Heart left ventricle (tissue), 16 donors: ENCODE results near the gene DDHD1. TPM values are rescaled to one million over a fixed set of nuclear protein-coding genes. Genes with fewer than 3 reads are reported as not detected.
"Not testable (repeated sequence)": the region's sequence is repeated elsewhere in the genome, so short reads cannot be mapped to it uniquely, and the experiment has no call there.

Experiments
- ATAC-seq, 4 donors: fragments of 200-7000 bp; cut with Tn5 transposase; one replicate each; pipeline ENCODE4 v1.9.1; 2020 to 2022; ENCODE audit warnings: moderate library complexity in 4 of 4, mild to moderate bottlenecking in 3 of 4, moderate number of reproducible peaks in 1 of 4
- DNase-seq, 5 donors: peaks; one replicate each; pipeline ENCODE4 v3.0.0-alpha.2; 2020
- H3K27ac ChIP-seq, 12 donors: fragments of 200-600 bp; sonication (generic) in 4 of 12; one replicate each; pipeline versions ENCODE4 v1.5.0 to v1.8.0; 2016 to 2022; ENCODE audit warnings: mild to moderate bottlenecking in 2 of 12
- H3K27me3 ChIP-seq, 9 donors: fragments of 200-600 bp; sonication (generic) in 2 of 9; one replicate each; pipeline versions ENCODE4 v1.5.1 to v1.8.0; 2016 to 2022; ENCODE audit warnings: mild to moderate bottlenecking in 3 of 9
- H3K36me3 ChIP-seq, 9 donors: fragments of 200-600 bp; sonication (generic) in 2 of 9; one replicate each; pipeline versions ENCODE4 v1.5.0 to v1.8.0; 2018 to 2022; ENCODE audit warnings: mild to moderate bottlenecking in 2 of 9
- H3K4me1 ChIP-seq, 12 donors: fragments of 200-600 bp; sonication (generic) in 4 of 12; one replicate each; pipeline versions ENCODE4 v1.5.0 to v1.8.0; 2016 to 2022; ENCODE audit warnings: mild to moderate bottlenecking in 3 of 12
- H3K4me3 ChIP-seq, 12 donors: fragments of 200-600 bp; sonication (generic) in 4 of 12; one replicate each; pipeline versions ENCODE4 v1.5.0 to v1.8.0; 2017 to 2022; ENCODE audit warnings: mild to moderate bottlenecking in 9 of 12, moderate library complexity in 4 of 12
- H3K9me3 ChIP-seq, 12 donors: fragments of 200-600 bp; sonication (generic) in 4 of 12; one replicate each; pipeline versions ENCODE4 v1.5.0 to v1.8.0; 2016 to 2022; ENCODE audit warnings: mild to moderate bottlenecking in 1 of 12
- POLR2A ChIP-seq, 2 donors: fragments of 450-650 bp; IDR thresholded peaks; one replicate each; pipeline ENCODE4 v1.6.1; 2017; ENCODE audit warnings: antibody characterized with exemption in 2 of 2, mild to moderate bottlenecking in 2 of 2, moderate library complexity in 2 of 2
- WGBS, 4 donors: extraction: QIAGEN DNeasy Blood & Tissue Kit in 2 of 4; methylation state at CpG; one replicate each; pipeline versions ENCODE4 v1.1.5 to v1.1.7; 2013 to 2018; 5-methylcytosine and 5-hydroxymethylcytosine counted together
- intact Hi-C, 10 donors: fragments of 100-400 bp; cut with DNase I; formaldehyde crosslinking; loops; one replicate each; pipeline versions ENCODE4 v1.11.1 to v1.14.2; 2022
- polyA plus RNA-seq, 2 donors: library from polyadenylated mRNA; stranded (reverse); fragments of 200-250 nt; gene quantifications; one replicate each; pipeline ENCODE4 v1.2.3, GENCODE V29; 2013
- total RNA-seq, 9 donors: library from RNA; depleted of rRNA in 2 of 9; stranded (reverse); fragments of >200 nt in 2 of 9; fragmentation: NEBNext Ultra II Directional in 3 of 9; extraction: Animal tissue kit (Norgen Biotek cat#: 25700) in 3 of 9; gene quantifications; one replicate each; pipeline versions ENCODE4 v1.1.0 to v1.2.4, GENCODE V29; 2016 to 2023
- TF ChIP-seq, protein P1 (sequence below), 12 donors: fragments of 200-600 bp; sonication (generic) in 4 of 12; IDR thresholded peaks; one replicate each; pipeline versions ENCODE4 v1.5.0 to v1.8.0; 2018 to 2022; ENCODE audit warnings: antibody characterized with exemption in 12 of 12, mild to moderate bottlenecking in 5 of 12
- donor health status: ischemic (EF 13 %, LVEDD 7.1; RV severe dilation, severe dysfunction).
- donor health status: healthy with polysubstance abuse.
- donor health status: DM: no; HTN: yes; CAD: no.
- donor health status: DM: no; HTN: no; CAD: no.
- donor health status: ischemic (EF 25% LVEDD 6.9; RV normal size, moderate dysfunction).
- donor health status: ischemic (EF 25% LVEDD 5.7; RV mildly dilated, moderate dysfunction).
- donor health status: healthy.
- donor health status: DM: yes; HTN: yes; CAD: no.
- donor health status: ischemic (EF 35%, LVEDD 5.7; RV mildly dilated, moderate dysfunction).
- donor health status: nonischemic (EF 11% LVEDD 7.7; RV severe dilation, severe dysfunction).
- donor health status: DM: yes; HTN: yes; CAD: no.
- donor health status: PGD.
- donor health status: ischemic (EF 29% LVEDD 5.4; RV normal size, mild dysfunction).
- donor health status: nonischemic (EF 23%, LVEDD 6.1; RV moderate dilation, normal function).

Gene DDHD1
- total and polyA plus RNA-seq, 11 donors = 3.5 to 12.1 (median 7.0) TPM

GRCh38 chr14:53127151-53127550, 26.0 kb downstream of the DDHD1 start:
- H3K27me3 ChIP-seq = no peaks in the 10 kb centered on the region
- no peak for ATAC-seq
- peak overlapping the region in 8 of 12 donors; percentile 4 to 67 (median 32) for H3K27ac ChIP-seq
- H3K36me3 ChIP-seq = no peaks in the 10 kb centered on the region
- intact Hi-C loops = no loop called here
- peaks cover 0 to 27% (median 7%) of the 10 kb centered on the region in 12 donors for H3K4me1 ChIP-seq
- DNase-seq = no peak
- TF ChIP-seq, protein P1, sequence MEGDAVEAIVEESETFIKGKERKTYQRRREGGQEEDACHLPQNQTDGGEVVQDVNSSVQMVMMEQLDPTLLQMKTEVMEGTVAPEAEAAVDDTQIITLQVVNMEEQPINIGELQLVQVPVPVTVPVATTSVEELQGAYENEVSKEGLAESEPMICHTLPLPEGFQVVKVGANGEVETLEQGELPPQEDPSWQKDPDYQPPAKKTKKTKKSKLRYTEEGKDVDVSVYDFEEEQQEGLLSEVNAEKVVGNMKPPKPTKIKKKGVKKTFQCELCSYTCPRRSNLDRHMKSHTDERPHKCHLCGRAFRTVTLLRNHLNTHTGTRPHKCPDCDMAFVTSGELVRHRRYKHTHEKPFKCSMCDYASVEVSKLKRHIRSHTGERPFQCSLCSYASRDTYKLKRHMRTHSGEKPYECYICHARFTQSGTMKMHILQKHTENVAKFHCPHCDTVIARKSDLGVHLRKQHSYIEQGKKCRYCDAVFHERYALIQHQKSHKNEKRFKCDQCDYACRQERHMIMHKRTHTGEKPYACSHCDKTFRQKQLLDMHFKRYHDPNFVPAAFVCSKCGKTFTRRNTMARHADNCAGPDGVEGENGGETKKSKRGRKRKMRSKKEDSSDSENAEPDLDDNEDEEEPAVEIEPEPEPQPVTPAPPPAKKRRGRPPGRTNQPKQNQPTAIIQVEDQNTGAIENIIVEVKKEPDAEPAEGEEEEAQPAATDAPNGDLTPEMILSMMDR (IDR thresholded peaks at IDR 0.05) = no peak
- no peak for TF ChIP-seq POLR2A (IDR thresholded peaks at IDR 0.05)
- 21 to 49% (median 22%) methylated on average over 1 of the region's 1 CpG for WGBS, 4 donors
- peak overlapping the region in 8 of 12 donors; percentile 15 to 42 (median 26) for H3K4me3 ChIP-seq
- no peaks in the 10 kb centered on the region for H3K9me3 ChIP-seq

DNA sequence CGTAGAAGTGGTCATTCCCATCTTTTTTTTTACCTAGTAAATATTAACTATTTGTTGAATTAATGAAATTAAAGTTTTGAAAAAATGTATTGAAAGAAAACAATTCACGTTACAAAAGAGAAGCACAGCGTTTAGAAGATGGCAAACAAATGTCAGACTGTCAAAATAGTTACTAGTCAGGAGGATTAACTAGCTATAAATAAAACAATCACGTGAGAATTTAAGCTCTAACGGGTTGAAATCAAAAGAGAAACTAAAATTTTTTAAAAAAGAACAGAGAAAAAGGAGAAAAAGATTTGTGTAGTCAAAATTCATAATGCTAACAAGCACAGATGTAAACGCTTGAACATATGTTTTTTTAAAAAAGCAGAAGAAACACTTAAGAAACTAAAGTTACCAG, 26.4 kb downstream of the DDHD1 start:
- no peak for DNase-seq
- 36 to 47% (median 37%) methylated on average over 6 of the region's 6 CpGs for WGBS, 4 donors
- Histone ChIP-seq H3K9me3 (peaks cover 0 to under 1% (median 0%) of the 10 kb centered on the region in 12 donors), H3K4me1 (peaks cover 0 to 27% (median 7%) of the 10 kb centered on the region in 12 donors), H3K27ac (peak overlapping the region in 8 of 12 donors; percentile 4 to 67 (median 32)), H3K4me3 (peak overlapping the region in 9 of 12 donors; percentile 15 to 42 (median 22)), H3K27me3 (no peaks in the 10 kb centered on the region), H3K36me3 (no peaks in the 10 kb centered on the region)
- intact Hi-C loops = no loop called here
- no peak for ATAC-seq
- no peak for TF ChIP-seq POLR2A (IDR thresholded peaks at IDR 0.05)
- TF ChIP-seq, protein P1 (IDR thresholded peaks at IDR 0.05) = no peak

DNA sequence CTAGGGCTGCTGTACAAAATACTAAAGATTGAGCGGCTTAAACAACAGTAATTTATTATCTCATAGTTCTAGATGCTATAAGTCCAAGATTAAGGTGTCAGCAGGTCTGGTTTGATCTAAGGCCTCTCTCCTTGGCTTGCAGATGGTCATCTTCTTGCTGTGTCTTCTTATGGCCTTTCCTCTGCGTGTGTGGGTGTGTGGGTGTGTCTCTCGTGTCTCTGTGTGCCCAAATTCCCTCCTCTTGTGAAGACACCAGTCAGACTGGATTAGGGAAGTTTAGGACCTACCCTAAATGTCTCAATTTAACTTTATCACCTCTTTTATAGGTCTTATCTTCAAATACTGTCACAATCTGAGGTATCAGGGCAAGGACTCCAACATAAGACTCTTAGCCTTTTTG, 28.3 kb downstream of the DDHD1 start:
- ATAC-seq = no peak
- intact Hi-C loops = no loop called here

GRCh38 chr14:53121419-53121818, 31.7 kb downstream of the DDHD1 start:
- H3K27me3 ChIP-seq, H3K27ac ChIP-seq, intact Hi-C loops, DNase-seq, H3K36me3 ChIP-seq, H3K4me3 ChIP-seq, ATAC-seq: not testable (repeated sequence)
- peaks cover 0 to 11% (median 3%) of the 10 kb centered on the region in 12 donors for H3K4me1 ChIP-seq
- peaks cover 0 to 13% (median 0%) of the 10 kb centered on the region in 12 donors for H3K9me3 ChIP-seq
- WGBS, 4 donors = 93 to 97% (median 96%) methylated on average over 2 of the region's 2 CpGs

More for the DNA sequence above, 28.3 kb downstream of the DDHD1 start:
- no peak overlapping the region for H3K27ac ChIP-seq
- no peaks in the 10 kb centered on the region for H3K27me3 ChIP-seq
- no peak for DNase-seq
- no peak overlapping the region for H3K4me3 ChIP-seq
- peaks cover 0 to 13% (median 0%) of the 10 kb centered on the region in 12 donors for H3K9me3 ChIP-seq
- TF ChIP-seq POLR2A (IDR thresholded peaks at IDR 0.05) = no peak
- TF ChIP-seq, protein P1 (IDR thresholded peaks at IDR 0.05) = no peak
- H3K4me1 ChIP-seq = peaks cover 0 to 27% (median 6%) of the 10 kb centered on the region in 12 donors
- WGBS, 4 donors = 69 to 80% (median 70%) methylated on average over 3 of the region's 3 CpGs
- H3K36me3 ChIP-seq = no peaks in the 10 kb centered on the region

- H3K27ac ChIP-seq, DNase-seq, ATAC-seq, H3K4me3 ChIP-seq, H3K27me3 ChIP-seq, H3K36me3 ChIP-seq, H3K4me1 ChIP-seq, intact Hi-C loops: not testable (repeated sequence)
- peaks cover 0 to 20% (median 0%) of the 10 kb centered on the region in 12 donors for H3K9me3 ChIP-seq
- 76 to 85% (median 81%) methylated on average over 2 to 4 of the region's 4 CpGs for WGBS, 4 donors
Observed at GRCh38 chr14:53117479-53117878, 35.6 kb downstream of the DDHD1 start.
